PFSK-1 (cell line): ENCODE data around the gene MRFAP1.

ENCODE experiments used
- POLR2AphosphoS5 ChIP-seq: IDR thresholded peaks from 2 replicates; pipeline ENCODE4 v1.6.1; 2012; ENCODE audit warnings: low read depth, mild to moderate bottlenecking, control low read depth, low read length, moderate library complexity
- TAF1 ChIP-seq: IDR thresholded peaks from 2 replicates; pipeline ENCODE4 v1.6.1; 2012; ENCODE audit warnings: low read length, control low read depth, borderline replicate concordance; ENCODE audit not compliant: insufficient read depth
- TF ChIP-seq, protein P1 (sequence below), 2 experiments: IDR thresholded peaks; 2 replicates each; pipeline versions ENCODE4 v1.6.1 to v1.8.0; 2011 to 2012; ENCODE audit warnings: low read depth in 2 of 2, low read length in 2 of 2, control low read depth in 1 of 2, inconsistent platforms in 1 of 2, mild to moderate bottlenecking in 1 of 2, moderate library complexity in 1 of 2; ENCODE audit not compliant: insufficient read depth in 1 of 2

DNA sequence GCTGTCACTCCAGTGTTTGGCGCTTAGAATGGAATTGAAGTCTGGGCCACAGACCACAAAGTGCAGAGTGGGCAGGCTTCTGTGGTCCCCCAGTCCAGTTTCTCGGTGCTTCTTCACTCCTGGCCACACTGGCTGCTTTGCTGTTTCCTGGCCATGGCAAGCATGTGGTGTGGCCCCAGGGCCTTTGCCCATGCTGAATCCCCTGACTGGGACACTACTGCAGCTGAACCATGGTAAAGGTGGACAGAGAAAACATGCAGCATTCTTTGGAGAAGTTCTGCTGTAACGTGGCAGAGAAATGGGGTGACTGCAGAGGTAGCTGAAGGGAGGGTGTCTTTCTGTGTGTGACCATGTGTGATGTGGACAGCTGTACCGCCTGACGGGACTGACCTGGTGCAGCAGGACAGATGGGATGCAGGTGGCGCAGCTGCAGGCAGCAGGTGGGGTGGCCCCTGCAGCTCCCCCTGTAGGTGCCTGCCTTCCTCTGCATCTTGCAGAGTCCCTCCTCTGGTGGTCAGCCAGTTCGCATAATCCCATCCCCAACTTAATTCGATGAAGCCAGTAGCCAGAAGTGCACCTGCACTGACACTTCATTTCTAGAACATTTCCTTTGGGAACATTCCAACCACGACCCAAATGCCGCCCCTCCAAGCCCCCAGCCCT is 40.0 kb downstream of the MRFAP1 start:
- TF ChIP-seq POLR2AphosphoS5 (no peak), TAF1 (no peak)
- TF ChIP-seq, protein P1, sequence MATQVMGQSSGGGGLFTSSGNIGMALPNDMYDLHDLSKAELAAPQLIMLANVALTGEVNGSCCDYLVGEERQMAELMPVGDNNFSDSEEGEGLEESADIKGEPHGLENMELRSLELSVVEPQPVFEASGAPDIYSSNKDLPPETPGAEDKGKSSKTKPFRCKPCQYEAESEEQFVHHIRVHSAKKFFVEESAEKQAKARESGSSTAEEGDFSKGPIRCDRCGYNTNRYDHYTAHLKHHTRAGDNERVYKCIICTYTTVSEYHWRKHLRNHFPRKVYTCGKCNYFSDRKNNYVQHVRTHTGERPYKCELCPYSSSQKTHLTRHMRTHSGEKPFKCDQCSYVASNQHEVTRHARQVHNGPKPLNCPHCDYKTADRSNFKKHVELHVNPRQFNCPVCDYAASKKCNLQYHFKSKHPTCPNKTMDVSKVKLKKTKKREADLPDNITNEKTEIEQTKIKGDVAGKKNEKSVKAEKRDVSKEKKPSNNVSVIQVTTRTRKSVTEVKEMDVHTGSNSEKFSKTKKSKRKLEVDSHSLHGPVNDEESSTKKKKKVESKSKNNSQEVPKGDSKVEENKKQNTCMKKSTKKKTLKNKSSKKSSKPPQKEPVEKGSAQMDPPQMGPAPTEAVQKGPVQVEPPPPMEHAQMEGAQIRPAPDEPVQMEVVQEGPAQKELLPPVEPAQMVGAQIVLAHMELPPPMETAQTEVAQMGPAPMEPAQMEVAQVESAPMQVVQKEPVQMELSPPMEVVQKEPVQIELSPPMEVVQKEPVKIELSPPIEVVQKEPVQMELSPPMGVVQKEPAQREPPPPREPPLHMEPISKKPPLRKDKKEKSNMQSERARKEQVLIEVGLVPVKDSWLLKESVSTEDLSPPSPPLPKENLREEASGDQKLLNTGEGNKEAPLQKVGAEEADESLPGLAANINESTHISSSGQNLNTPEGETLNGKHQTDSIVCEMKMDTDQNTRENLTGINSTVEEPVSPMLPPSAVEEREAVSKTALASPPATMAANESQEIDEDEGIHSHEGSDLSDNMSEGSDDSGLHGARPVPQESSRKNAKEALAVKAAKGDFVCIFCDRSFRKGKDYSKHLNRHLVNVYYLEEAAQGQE (IDR thresholded peaks at IDR 0.05; ENCODE audit: insufficient read depth in 1 of 2, low read depth in 2 of 2, low read length in 2 of 2) = no peak
